Islet of Langerhans (tissue), 1 donor: Measurements from ENCODE around the gene RMC1.
"Not testable (repeated sequence)": the region's sequence is repeated elsewhere in the genome, so short reads cannot be mapped to it uniquely, and the experiment has no call there.

Source experiments
- FAIRE-seq: peaks from one replicate; lab custom pipeline; 2011; peaks lifted over from hg19 to GRCh38; lab: Jason Lieb, UNC

RMC1 gene

DNA sequence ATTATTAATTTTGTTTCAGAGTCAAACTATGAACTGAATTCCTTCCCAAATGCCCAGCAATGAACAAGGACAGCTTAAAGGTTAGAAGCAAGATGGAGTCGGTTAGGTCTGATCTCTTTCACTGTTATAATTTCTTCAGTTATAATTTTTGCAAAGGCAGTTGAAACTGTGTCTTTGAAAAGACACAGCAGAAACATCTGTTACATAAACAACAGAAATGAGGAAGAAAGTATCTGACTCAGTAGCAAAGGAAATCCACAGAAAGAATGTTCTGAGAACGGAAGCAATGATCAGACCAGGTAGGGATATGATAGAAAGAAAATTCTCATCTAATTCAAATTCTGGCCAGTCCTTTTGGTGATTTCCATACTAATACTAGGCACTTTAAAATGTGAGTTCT is 5.2 kb upstream of the RMC1 start:
- FAIRE-seq = no peak

DNA sequence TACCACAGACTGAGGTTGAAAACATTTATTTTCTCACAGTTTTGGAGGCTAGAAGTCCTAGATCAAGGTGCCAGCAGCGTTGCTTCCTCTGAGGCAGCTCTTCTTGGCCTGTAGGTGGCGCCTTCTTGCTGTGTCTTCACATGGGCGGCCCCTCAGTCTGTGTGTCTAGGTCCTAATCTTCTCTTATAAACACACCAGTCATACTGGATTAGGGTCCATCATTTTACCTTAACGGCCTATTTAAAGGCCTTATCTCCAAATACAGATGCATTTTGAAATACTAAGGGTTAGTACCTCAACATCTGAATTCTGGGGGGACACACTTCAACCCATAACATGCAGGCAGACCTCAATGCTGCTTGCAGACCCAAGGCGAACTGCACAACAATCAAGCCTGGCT is 4.4 kb upstream of the RMC1 start:
- FAIRE-seq = no peak

- no peak for FAIRE-seq
These were observed 4.0 kb upstream of the RMC1 start for GRCh38 chr18:23499291-23499781.

DNA sequence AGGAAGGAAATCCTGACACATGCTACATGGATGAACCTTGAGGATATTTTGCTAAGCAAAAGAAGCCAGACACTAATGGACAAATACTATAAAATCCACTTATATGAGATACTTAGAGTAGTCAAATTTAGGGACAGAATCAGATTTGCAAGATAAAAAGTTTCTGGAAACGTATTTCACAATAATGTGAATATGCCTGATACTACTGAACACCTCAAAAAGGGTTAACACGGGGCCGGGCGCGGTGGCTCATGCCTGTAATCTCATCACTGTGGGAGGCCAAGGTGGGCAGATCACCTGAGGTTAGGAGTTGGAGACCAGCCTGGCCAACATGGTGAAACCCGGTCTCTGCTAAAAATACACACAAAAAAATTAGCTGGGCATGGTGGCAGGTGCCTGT is 1.7 kb upstream of the RMC1 start:
- no peak for FAIRE-seq

DNA sequence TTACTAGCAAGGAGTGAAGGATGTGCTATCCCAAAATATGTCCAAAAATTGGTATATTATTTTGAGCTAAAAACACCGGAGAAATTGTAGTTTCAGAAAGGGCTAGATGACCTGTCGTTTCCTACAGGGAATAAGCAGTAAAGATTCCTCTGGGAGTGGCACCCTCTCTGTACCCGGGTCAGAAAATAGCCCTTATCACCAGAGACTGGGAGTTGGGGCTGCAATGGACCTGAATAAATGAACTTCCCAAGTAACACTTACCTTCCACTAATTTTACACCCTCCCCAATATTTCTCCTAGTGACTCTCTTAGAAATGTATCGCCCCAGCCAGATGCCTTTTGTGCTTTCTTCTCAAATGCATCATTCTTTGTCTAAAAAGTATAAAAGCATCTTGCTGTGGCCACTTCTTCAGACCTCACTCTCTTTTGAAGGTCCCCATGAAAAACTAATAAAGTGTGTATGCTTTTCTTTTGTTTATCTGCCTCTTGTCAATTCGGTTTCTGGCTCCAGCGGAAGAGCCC is 734 bp upstream of the RMC1 start:
- no peak for FAIRE-seq

DNA sequence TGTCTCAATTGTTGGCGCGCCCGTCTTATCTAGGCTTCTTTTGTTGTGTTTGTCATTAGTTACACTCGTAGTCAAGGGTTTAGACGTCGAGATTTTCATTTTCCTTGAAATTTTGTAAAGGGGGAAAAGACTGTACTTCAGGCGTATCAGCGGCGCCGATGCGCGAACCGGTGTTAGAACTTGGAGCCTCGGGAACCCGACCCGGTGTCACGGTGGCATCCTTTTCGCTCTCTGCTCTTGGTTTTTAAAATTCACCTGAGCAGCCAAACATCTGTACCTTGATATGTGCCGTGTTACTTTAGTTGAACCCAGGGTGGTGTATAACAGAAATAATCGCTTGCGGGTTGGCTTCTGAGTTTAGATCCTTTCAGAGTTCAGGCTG is 643 bp downstream of the RMC1 start:
- FAIRE-seq = no peak

- FAIRE-seq = no peak
These were observed 1.4 kb downstream of the RMC1 start for GRCh38 chr18:23504720-23505119.

- FAIRE-seq = no peak
These were observed 3.1 kb downstream of the RMC1 start for GRCh38 chr18:23506393-23506792.

GRCh38 chr18:23510923-23511322 is 7.6 kb downstream of the RMC1 start:
- not testable (repeated sequence) for FAIRE-seq

DNA sequence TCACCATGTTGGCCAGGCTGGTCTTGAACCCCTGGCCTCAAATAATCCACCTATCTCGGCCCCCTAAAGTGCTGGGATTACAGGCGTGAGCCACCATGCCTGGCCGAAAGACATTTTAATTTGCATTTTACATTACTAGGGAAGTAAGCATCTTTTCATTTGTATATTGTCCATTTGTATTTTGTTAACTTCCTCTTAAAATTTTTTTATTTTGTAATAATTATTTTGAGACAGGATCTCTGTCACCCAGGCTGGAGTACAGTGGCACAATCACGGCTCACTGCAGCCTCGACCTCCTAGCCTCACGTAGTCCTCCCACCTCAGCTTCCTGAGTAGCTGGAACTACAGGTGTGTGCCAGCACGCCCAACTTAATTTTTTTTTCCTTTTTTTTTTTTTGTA is 8.9 kb downstream of the RMC1 start:
- not testable (repeated sequence) for FAIRE-seq

DNA sequence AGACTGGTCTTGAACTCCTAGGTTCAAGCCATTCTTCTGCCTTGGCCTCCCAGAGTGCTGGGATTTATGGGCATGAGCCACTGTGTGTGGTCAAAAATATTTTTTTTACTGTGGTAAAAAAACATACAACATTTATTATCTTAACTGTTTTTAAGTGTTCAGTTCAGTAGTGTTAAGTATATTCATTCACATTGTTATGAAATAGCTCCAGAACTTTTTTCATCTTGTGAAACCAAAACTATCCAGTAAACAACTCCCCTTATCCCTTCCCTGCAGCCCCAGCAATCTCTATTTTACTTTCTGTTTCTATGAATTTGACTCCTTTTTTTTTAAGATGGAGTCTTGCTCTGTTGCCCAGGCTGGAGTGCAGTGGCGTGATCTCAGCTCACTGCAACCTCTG is 9.3 kb downstream of the RMC1 start:
- no peak for FAIRE-seq

DNA sequence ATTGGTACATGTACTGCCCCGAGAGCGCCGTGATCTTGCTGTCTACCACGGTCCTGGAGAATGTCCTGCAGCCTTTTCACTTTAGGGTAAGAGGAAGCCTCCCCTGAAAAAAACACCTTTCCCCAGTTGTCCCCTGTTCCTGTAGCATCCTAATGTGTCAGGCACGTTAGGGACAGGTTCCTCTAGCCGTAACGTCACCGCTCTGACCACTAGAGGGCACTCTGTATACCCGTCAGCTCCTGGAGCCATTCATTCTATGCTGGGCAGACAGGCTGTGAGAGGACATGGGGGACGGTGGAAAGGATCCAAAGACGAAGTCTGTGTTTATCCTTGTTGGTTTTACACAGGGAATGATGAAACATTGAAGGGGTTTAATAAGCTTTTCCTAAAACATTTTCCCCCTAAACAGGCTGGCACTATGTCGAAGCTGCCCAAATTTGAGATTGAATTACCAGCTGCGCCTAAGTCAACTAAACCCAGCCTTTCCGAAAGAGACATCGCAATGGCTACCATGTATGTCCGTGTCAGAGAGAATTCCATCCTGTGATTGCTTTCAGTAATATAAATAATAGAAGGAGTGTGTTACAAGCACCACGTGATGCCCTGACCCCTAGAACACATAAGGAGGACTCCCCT is 12.7 kb downstream of the RMC1 start:
- peak; percentile 9 for FAIRE-seq

GRCh38 chr18:23519734-23520133 is 16.4 kb downstream of the RMC1 start:
- no peak for FAIRE-seq

- no peak for FAIRE-seq
These were observed 18.0 kb downstream of the RMC1 start for GRCh38 chr18:23521271-23521670.

DNA sequence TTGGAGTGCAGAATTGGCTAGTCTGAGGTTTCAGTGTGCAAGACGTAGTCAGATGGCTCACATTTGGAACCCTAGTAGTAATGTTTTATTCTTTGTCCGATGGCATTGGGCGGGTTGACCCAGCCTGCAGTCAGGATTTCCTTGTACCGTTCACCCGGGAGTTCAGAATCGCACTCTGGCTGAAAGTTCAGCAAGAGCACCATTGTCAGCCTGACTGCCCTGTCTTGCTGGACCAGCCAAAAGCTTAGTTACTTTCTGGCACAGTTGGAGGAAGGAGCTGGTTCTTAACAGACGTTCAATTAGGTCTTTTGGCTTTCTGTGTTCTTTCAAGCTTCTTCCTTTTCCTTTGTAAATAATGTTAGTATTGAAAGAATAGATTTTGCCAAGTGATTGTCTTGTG is 18.6 kb downstream of the RMC1 start:
- FAIRE-seq = no peak

GRCh38 chr18:23523429-23524212 is 20.3 kb downstream of the RMC1 start:
- no peak for FAIRE-seq

DNA sequence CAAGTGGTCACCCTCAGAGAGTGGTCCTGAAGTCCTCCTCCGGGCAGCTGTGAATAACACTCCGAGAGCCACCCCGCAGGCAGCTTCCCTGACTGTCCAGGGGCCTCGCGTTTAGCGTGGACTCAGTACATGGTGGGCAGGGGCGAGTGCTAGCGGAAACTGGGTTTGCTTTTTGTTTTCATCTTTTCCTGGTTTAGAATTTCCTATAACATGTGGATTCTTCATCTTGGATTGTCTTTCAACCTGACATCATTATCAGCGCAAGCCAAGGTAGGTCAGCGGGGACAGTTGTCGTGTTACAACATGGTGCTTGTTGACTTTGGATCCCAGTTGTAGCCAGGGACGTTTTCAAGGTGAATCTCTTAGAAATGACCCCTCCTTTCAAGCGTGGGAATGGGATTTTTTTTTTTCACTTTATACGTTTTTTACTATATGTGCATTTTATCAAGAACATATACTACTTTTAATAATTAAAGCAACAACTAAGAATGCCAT is 20.9 kb downstream of the RMC1 start:
- FAIRE-seq = no peak

- no peak for FAIRE-seq
These were observed 23.3 kb downstream of the RMC1 start for GRCh38 chr18:23526501-23527063.

GRCh38 chr18:23528580-23529472 is 25.5 kb downstream of the RMC1 start:
- FAIRE-seq = no peak

DNA sequence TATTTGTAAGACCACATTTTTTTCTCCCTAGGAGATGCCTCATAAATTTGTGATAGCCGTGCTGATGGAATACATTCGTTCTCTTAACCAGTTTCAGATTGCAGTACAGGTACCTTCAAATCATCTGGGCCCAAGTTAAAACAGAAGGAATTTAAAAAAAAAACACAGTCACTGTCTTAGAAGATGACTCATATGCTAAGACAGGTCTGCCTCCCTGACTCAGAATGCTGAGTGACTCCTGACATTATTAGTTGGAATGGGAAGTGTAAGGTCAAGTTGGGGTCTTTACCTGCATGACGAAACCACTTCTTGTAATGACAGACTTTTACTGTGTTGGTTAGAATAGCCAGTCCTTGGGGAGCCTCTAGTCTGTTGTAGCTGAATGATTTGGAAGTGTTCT is 26.3 kb downstream of the RMC1 start:
- FAIRE-seq = no peak

GRCh38 chr18:23530195-23530594 is 26.9 kb downstream of the RMC1 start:
- FAIRE-seq = no peak

DNA sequence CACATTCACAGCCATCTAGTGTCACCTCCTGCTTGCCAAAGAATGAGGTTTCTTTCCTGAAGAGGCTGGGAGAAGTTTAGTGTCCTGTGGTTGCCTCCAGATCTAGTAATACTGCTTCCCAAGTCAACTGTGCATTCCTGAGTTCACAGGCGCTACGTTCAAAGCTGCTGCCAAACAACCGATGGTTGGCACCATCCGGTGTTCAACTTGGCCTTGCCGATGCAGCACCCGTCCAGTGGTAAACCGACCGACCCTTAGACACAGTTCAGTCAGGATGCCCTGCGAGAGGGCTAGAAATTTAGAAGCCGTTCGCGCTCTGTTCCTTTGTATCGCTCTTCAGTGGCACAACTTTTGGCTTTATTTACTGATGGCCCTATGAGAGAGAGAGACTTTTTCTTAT is 28.6 kb downstream of the RMC1 start:
- FAIRE-seq = no peak
